ENCODE results near the gene PABPN1. TPM values are rescaled to one million over a fixed set of nuclear protein-coding genes. Genes with fewer than 3 reads are reported as not detected.

The PABPN1 gene
- total and polyA plus RNA-seq, 2 of the 13 experiments (the other 11 are each of a cell fraction or from before 2014, with no cell fraction given) = 233 to 524 TPM

DNA sequence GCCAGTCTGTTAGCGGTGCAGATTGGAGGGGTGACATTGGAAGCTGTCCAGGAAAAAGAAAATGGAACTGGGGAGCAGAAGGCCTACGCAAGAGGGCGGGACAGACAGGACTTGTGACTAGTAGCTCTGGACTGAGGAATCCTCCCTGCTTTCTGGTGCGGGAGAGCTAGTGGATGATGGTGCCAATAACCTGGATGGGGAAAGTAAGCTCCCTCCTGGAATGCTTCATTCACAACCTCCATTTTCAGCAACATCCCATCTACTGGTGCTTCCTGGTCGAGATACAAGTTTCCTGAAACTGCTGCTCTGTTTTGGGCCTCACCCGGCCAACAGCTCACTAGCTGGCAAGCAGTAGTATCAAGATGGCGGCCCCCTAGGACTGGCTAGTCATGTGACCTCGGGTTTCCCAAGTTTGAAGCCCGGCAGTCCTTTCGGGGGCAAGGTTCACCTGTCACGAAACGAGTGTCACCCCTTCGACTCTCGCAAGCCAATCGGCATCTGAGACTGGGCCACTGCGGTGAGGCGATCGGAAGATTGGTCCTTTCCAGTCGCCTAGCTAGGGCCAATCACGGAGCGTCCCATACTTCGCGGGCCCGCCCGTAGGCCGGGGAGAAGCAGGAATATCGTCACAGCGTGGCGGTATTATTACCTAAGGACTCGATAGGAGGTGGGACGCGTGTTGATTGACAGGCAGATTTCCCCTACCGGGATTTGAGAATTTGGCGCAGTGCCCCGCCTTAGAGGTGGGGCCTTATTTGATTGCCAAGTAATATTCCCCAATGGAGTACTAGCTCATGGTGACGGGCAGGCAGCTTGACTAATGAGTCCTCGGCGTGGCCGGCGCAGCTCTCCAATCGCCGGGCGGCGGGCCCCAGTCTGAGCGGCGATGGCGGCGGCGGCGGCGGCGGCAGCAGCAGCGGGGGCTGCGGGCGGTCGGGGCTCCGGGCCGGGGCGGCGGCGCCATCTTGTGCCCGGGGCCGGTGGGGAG, at the start of gene PABPN1 (continued):
- TF ChIP-seq, protein P1, sequence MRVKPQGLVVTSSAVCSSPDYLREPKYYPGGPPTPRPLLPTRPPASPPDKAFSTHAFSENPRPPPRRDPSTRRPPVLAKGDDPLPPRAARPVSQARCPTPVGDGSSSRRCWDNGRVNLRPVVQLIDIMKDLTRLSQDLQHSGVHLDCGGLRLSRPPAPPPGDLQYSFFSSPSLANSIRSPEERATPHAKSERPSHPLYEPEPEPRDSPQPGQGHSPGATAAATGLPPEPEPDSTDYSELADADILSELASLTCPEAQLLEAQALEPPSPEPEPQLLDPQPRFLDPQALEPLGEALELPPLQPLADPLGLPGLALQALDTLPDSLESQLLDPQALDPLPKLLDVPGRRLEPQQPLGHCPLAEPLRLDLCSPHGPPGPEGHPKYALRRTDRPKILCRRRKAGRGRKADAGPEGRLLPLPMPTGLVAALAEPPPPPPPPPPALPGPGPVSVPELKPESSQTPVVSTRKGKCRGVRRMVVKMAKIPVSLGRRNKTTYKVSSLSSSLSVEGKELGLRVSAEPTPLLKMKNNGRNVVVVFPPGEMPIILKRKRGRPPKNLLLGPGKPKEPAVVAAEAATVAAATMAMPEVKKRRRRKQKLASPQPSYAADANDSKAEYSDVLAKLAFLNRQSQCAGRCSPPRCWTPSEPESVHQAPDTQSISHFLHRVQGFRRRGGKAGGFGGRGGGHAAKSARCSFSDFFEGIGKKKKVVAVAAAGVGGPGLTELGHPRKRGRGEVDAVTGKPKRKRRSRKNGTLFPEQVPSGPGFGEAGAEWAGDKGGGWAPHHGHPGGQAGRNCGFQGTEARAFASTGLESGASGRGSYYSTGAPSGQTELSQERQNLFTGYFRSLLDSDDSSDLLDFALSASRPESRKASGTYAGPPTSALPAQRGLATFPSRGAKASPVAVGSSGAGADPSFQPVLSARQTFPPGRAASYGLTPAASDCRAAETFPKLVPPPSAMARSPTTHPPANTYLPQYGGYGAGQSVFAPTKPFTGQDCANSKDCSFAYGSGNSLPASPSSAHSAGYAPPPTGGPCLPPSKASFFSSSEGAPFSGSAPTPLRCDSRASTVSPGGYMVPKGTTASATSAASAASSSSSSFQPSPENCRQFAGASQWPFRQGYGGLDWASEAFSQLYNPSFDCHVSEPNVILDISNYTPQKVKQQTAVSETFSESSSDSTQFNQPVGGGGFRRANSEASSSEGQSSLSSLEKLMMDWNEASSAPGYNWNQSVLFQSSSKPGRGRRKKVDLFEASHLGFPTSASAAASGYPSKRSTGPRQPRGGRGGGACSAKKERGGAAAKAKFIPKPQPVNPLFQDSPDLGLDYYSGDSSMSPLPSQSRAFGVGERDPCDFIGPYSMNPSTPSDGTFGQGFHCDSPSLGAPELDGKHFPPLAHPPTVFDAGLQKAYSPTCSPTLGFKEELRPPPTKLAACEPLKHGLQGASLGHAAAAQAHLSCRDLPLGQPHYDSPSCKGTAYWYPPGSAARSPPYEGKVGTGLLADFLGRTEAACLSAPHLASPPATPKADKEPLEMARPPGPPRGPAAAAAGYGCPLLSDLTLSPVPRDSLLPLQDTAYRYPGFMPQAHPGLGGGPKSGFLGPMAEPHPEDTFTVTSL (CRISPR knock-in tag; IDR thresholded peaks at IDR 0.05; ENCODE audit: borderline replicate concordance) = peak; percentile 65; the same call in 1 of the 2 replicates
- TF ChIP-seq ZNF777 (CRISPR knock-in tag; IDR thresholded peaks at IDR 0.05) = peak; percentile 6; the same call in 1 of the 2 replicates
- TF ChIP-seq HHEX (CRISPR knock-in tag; IDR thresholded peaks at IDR 0.05) = peak; percentile 54; the same call in 1 of the 2 replicates
- peak; percentile 54; the same call in 1 of the 2 replicates for TF ChIP-seq ZNF7 (CRISPR knock-in tag; IDR thresholded peaks at IDR 0.05)
- TF ChIP-seq, protein P2, sequence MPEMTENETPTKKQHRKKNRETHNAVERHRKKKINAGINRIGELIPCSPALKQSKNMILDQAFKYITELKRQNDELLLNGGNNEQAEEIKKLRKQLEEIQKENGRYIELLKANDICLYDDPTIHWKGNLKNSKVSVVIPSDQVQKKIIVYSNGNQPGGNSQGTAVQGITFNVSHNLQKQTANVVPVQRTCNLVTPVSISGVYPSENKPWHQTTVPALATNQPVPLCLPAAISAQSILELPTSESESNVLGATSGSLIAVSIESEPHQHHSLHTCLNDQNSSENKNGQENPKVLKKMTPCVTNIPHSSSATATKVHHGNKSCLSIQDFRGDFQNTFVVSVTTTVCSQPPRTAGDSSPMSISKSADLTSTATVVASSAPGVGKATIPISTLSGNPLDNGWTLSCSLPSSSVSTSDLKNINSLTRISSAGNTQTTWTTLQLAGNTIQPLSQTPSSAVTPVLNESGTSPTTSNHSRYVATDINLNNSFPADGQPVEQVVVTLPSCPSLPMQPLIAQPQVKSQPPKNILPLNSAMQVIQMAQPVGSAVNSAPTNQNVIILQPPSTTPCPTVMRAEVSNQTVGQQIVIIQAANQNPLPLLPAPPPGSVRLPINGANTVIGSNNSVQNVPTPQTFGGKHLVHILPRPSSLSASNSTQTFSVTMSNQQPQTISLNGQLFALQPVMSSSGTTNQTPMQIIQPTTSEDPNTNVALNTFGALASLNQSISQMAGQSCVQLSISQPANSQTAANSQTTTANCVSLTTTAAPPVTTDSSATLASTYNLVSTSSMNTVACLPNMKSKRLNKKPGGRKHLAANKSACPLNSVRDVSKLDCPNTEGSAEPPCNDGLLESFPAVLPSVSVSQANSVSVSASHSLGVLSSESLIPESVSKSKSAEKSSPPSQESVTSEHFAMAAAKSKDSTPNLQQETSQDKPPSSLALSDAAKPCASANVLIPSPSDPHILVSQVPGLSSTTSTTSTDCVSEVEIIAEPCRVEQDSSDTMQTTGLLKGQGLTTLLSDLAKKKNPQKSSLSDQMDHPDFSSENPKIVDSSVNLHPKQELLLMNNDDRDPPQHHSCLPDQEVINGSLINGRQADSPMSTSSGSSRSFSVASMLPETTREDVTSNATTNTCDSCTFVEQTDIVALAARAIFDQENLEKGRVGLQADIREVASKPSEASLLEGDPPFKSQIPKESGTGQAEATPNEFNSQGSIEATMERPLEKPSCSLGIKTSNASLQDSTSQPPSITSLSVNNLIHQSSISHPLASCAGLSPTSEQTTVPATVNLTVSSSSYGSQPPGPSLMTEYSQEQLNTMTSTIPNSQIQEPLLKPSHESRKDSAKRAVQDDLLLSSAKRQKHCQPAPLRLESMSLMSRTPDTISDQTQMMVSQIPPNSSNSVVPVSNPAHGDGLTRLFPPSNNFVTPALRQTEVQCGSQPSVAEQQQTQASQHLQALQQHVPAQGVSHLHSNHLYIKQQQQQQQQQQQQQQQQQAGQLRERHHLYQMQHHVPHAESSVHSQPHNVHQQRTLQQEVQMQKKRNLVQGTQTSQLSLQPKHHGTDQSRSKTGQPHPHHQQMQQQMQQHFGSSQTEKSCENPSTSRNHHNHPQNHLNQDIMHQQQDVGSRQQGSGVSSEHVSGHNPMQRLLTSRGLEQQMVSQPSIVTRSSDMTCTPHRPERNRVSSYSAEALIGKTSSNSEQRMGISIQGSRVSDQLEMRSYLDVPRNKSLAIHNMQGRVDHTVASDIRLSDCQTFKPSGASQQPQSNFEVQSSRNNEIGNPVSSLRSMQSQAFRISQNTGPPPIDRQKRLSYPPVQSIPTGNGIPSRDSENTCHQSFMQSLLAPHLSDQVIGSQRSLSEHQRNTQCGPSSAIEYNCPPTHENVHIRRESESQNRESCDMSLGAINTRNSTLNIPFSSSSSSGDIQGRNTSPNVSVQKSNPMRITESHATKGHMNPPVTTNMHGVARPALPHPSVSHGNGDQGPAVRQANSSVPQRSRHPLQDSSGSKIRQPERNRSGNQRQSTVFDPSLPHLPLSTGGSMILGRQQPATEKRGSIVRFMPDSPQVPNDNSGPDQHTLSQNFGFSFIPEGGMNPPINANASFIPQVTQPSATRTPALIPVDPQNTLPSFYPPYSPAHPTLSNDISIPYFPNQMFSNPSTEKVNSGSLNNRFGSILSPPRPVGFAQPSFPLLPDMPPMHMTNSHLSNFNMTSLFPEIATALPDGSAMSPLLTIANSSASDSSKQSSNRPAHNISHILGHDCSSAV (CRISPR knock-in tag; IDR thresholded peaks at IDR 0.05; ENCODE audit: borderline replicate concordance) = peak; percentile 97; the same call in 1 of the 2 replicates
- peak; percentile 43; the same call in 1 of the 2 replicates for TF ChIP-seq ATF7 (IDR thresholded peaks at IDR 0.05)
- peak; percentile 89; the same call in 1 of the 2 replicates for TF ChIP-seq ATF7 (CRISPR knock-in tag; IDR thresholded peaks at IDR 0.05)
- peak; percentile 95 for TF ChIP-seq ZNF552 (CRISPR knock-in tag; IDR thresholded peaks at IDR 0.05; ENCODE audit: borderline replicate concordance)
- peak; percentile 99; the same call in 1 of the 2 replicates for TF ChIP-seq CBX2 (IDR thresholded peaks at IDR 0.05; ENCODE audit: low read depth, low read length)
- TF ChIP-seq CBX2 (CRISPR knock-in tag; IDR thresholded peaks at IDR 0.05; ENCODE audit: low read depth) = peak; percentile 82; the same call in 1 of the 2 replicates
- no peak for TF ChIP-seq TRIM24 (CRISPR knock-in tag; IDR thresholded peaks at IDR 0.05)
- TF ChIP-seq ERF (CRISPR knock-in tag; IDR thresholded peaks at IDR 0.05) = peak; percentile 98
- no peak; the same call in 1 of the 2 replicates for TF ChIP-seq ISX (CRISPR knock-in tag; conservative IDR thresholded peaks at IDR 0.05)
- TF ChIP-seq, protein P3, sequence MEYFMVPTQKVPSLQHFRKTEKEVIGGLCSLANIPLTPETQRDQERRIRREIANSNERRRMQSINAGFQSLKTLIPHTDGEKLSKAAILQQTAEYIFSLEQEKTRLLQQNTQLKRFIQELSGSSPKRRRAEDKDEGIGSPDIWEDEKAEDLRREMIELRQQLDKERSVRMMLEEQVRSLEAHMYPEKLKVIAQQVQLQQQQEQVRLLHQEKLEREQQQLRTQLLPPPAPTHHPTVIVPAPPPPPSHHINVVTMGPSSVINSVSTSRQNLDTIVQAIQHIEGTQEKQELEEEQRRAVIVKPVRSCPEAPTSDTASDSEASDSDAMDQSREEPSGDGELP (IDR thresholded peaks at IDR 0.05; ENCODE audit: borderline replicate concordance, low read depth) = peak; percentile 71; the same call in 1 of the 2 replicates
